Activated naive CD8-positive, alpha-beta T cell treated with anti-CD3 and anti-CD28 coated beads for 36 hours (primary cell): ENCODE data around the gene FADS1. TPM values are rescaled to one million over a fixed set of nuclear protein-coding genes. Genes with fewer than 3 reads are reported as not detected.

Source experiments
- DNase-seq: peaks from one replicate; pipeline ENCODE4 v3.0.0; 2021
- H3K27ac Mint-ChIP-seq: one replicate; pipeline ENCODE4 v1.8.0; 2022; ENCODE audit warnings: mild to moderate bottlenecking, moderate library complexity, mixed read lengths
- H3K27me3 Mint-ChIP-seq: one replicate; pipeline ENCODE4 v1.8.0; 2022; ENCODE audit warnings: mild to moderate bottlenecking, mixed read lengths
- H3K36me3 Mint-ChIP-seq: one replicate; pipeline ENCODE4 v1.8.0; 2021; ENCODE audit warnings: mild to moderate bottlenecking, mixed read lengths
- H3K4me1 Mint-ChIP-seq: one replicate; pipeline ENCODE4 v1.8.0; 2021; ENCODE audit warnings: mixed read lengths
- H3K4me3 Mint-ChIP-seq: one replicate; pipeline ENCODE4 v1.8.0; 2022; ENCODE audit warnings: mild to moderate bottlenecking, moderate library complexity, mixed read lengths
- H3K9me3 Mint-ChIP-seq: one replicate; pipeline ENCODE4 v1.8.0; 2022; ENCODE audit warnings: mixed read lengths
- total RNA-seq, 2 experiments: library from RNA; stranded (reverse); gene quantifications; one replicate each; pipeline ENCODE4 v1.2.3, GENCODE V29; 2021

Gene FADS1
- total RNA-seq, 2 experiments from 2014 or later, result 18.1 to 18.2 TPM

DNA sequence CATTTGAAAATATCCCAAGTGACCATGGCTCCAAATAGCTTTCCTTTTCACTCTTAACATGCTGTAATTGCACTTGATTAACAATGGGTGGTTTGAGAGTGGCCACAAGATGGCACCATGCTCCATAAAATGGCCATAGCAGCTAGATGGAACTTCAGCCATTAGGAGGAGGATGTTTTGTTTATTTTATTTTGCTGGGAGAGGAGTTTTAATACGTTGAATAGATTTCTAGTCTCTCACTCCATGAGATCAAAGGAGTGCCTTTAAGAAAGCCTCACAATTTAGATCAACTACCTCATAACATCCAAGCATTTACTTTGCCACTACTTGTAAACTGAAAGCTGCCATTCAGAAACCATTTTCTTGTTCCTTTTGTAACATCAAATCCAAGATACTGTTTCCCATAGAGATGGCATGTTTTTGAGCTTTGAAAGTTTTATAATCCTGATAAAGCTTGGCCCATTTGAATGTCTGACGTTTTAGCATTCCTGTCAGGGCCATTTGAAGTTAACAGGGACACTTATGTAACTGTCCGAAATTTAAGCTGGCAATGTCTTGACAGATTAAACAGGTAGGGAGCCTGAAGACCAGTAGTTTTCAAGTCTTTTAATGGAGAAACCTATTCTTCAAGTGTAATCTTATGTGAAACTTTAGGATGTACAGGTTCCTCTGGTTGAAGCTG lies 19.4 kb downstream of the FADS1 start:
- Mint-ChIP-seq H3K27ac (peak overlapping the region; percentile 1), H3K36me3 (peaks cover 54% of the 10 kb centered on the region), H3K4me3 (no peak overlapping the region)

DNA sequence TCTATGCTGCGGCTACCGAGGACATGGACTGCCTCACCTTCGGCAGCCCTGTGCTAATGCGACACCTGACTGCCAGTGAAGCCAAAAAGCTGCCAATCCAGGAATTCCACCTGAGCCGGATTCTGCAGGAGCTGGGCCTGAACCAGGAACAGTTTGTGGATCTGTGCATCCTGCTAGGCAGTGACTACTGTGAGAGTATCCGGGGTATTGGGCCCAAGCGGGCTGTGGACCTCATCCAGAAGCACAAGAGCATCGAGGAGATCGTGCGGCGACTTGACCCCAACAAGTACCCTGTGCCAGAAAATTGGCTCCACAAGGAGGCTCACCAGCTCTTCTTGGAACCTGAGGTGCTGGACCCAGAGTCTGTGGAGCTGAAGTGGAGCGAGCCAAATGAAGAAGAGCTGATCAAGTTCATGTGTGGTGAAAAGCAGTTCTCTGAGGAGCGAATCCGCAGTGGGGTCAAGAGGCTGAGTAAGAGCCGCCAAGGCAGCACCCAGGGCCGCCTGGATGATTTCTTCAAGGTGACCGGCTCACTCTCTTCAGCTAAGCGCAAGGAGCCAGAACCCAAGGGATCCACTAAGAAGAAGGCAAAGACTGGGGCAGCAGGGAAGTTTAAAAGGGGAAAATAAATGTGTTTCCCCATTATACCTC lies 20.8 kb downstream of the FADS1 start:
- Mint-ChIP-seq H3K36me3 (peaks cover 57% of the 10 kb centered on the region), H3K27ac (no peak overlapping the region), H3K4me3 (no peak overlapping the region), H3K4me1 (peaks cover 37% of the 10 kb centered on the region), H3K9me3 (no peaks in the 10 kb centered on the region), H3K27me3 (no peaks in the 10 kb centered on the region)
- no peak for DNase-seq

More for the DNA sequence above, 19.4 kb downstream of the FADS1 start:
- peak; percentile 47 for DNase-seq
- Mint-ChIP-seq H3K9me3 (no peaks in the 10 kb centered on the region), H3K27me3 (no peaks in the 10 kb centered on the region), H3K4me1 (peaks cover 32% of the 10 kb centered on the region)

DNA sequence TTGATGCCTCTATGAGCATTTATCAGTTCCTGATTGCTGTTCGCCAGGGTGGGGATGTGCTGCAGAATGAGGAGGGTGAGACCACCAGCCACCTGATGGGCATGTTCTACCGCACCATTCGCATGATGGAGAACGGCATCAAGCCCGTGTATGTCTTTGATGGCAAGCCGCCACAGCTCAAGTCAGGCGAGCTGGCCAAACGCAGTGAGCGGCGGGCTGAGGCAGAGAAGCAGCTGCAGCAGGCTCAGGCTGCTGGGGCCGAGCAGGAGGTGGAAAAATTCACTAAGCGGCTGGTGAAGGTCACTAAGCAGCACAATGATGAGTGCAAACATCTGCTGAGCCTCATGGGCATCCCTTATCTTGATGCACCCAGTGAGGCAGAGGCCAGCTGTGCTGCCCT lies 21.3 kb downstream of the FADS1 start:
- no peaks in the 10 kb centered on the region for H3K27me3 Mint-ChIP-seq
- H3K27ac Mint-ChIP-seq, result no peak overlapping the region
- peaks cover 55% of the 10 kb centered on the region for H3K36me3 Mint-ChIP-seq
- H3K4me3 Mint-ChIP-seq, result peak overlapping the region; percentile 9
- peaks cover 36% of the 10 kb centered on the region for H3K4me1 Mint-ChIP-seq
- no peaks in the 10 kb centered on the region for H3K9me3 Mint-ChIP-seq
- no peak for DNase-seq

DNA sequence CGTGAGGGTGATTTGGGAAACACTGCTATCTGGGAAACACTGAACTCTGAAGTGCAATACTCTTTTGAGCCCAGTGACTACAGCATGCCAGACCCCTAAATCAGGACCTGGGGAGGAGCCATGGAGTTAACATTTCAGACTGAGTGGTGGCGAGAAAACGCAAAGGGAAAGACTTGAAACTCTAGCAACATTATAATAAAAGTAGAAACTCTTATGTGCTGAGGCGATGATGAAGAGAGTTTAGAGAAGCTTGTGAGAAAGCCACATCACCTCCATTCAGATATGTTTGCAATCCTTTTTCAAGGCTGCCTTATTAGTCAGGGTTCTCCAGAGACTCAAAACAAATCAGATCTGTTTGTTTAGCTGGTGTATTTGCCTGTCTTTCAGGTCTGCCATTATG lies 22.2 kb downstream of the FADS1 start:
- H3K9me3 Mint-ChIP-seq, result no peaks in the 10 kb centered on the region
- no peak for DNase-seq
- H3K36me3 Mint-ChIP-seq, result peaks cover 52% of the 10 kb centered on the region
- H3K4me1 Mint-ChIP-seq, result peaks cover 36% of the 10 kb centered on the region
- H3K4me3 Mint-ChIP-seq, result peak overlapping the region; percentile 15
- no peaks in the 10 kb centered on the region for H3K27me3 Mint-ChIP-seq
- H3K27ac Mint-ChIP-seq, result no peak overlapping the region

DNA sequence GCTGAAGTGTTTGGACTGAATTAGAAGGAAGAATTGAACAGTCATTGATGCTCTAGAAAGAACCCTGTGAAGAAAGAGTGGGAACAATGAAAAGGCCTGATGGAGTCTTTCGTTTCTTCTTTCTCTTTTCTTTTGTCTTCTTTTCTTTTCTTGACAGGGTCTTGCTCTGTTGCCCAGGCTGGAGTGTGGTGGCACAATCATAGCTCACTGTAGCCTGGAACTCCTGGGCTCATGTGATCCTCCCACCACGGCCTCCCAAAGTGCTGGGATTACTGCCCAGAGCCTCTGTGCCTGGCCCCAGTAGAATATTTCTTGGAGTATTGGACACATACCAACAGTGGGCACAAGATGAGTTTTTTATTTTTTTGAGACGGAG lies 23.0 kb downstream of the FADS1 start:
- peaks cover 49% of the 10 kb centered on the region for H3K36me3 Mint-ChIP-seq
- H3K27me3 Mint-ChIP-seq, result no peaks in the 10 kb centered on the region
- H3K4me1 Mint-ChIP-seq, result peaks cover 40% of the 10 kb centered on the region
- H3K9me3 Mint-ChIP-seq, result no peaks in the 10 kb centered on the region
- peak overlapping the region; percentile 86 for H3K4me3 Mint-ChIP-seq
- no peak for DNase-seq
- H3K27ac Mint-ChIP-seq, result peak overlapping the region; percentile 77

DNA sequence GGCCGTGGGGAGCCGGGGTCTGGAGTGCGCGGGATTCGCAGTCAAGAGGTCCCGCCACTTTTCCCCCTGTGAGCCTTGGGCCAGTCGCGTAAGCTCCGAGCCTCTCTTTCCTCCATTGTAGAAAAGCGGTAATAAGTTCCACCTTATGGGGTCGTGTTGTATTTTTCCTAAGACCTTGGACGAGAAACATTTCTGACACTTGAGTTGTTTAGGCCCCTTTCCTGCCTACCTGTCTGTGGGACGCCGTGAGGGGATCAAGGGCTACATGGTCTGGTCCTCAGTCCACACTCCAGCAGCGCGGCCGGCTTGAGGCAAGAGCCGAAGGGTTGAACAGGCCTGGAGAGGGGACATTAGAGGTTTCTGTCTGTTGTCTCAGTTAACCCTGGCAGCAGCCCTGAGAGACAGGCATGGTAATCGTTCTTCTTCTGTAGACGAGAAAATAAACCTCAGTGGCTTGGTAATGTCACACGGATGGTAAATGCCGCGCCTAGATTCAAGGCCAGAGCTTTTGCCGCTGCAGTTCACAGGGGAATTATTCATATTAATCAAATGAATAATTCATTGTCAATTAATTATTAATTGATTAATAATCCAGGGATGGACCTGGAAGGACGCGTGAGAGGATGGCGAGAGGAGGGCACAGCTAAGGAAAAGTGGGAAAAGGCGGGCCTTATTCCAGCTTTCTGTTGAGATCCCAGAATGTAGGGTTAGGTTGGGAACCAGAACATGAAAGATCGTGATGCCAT lies 23.5 kb downstream of the FADS1 start:
- Mint-ChIP-seq H3K36me3 (peaks cover 50% of the 10 kb centered on the region), H3K4me1 (peaks cover 43% of the 10 kb centered on the region), H3K27ac (peak overlapping the region; percentile 100), H3K27me3 (no peaks in the 10 kb centered on the region), H3K9me3 (no peaks in the 10 kb centered on the region), H3K4me3 (peak overlapping the region; percentile 86)
- DNase-seq, result no peak

DNA sequence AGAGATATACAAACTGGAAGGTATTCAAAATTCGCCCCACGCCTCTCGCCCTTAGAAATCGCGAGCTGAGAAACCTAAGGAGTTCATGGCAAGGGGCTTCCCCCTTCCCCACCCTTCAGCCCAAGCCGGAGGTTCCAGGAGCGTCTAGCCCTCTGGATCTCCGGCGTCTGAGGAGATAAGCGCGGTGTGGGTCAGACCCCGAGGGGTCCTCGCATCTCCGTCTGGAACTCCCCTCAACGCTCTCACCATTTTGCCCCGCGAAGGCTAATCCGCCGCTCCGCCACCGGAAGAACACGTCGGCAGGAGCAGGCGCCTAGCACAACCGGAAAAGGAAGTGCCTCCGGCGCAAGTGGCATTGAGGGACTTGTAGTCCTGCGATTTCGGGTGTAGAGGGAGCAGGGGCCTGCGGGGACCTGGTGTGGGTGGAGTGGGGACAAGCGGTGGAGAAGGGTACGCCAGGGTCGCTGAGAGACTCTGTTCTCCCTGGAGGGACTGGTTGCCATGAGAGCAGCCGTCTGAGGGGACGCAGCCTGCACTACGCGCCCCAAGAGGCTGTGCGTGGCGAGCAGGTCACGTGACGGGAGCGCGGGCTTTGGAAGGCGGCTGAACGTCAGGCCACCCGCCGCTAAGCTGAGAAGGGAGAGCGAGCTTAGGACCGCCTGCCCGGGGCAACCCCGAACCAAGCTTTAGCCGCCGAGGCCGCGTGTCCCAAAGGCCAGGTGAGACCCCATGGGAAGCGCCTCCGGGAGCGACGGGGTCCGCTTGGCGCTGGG lies 24.3 kb downstream of the FADS1 start, which contains the start of the genes FEN1 and TMEM258:
Gene FEN1 (plus strand): TSS at position 602 of the 773 bp plus-strand sequence. CDS start 2,451 bp downstream, outside the sequence.
Gene TMEM258 (minus strand): TSS at position 290 of the 773 bp plus-strand sequence. CDS start 41 bp downstream, at position 249.
- Mint-ChIP-seq H3K4me1 (peaks cover 41% of the 10 kb centered on the region), H3K4me3 (peak within 1 kb of the TSS; percentile 86), H3K36me3 (peaks cover 45% of the 10 kb centered on the region), H3K27me3 (no peaks in the 10 kb centered on the region), H3K27ac (peak within 1 kb of the TSS; percentile 100), H3K9me3 (no peaks in the 10 kb centered on the region)
- peak; percentile 90 for DNase-seq

DNA sequence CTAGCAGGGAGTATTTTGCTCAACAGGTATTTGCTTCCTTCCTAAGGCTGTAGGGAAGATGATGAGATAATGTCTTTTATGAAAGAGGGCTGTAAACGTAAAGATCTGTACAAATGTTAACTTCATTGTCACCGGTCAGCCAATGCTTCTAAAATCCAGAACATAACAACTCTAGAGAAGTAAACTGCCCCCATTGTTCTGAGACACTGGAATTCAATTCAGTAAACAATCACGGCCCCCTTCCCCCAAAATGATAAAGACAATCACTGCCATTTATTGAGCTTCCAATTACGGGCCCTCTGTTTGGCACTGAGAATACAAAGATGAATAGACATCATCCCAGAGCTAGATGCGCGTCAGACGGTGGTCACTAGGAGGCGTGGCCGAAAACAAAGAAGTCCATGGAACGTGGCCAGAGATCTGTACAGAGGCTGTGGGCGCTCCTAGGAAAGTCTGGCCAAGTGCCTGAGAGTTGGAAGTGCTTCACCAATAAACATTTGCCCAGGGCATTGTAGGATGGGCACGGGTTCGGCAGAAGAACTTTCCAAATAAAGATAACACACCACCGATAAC lies 25.0 kb downstream of the FADS1 start:
- DNase-seq, result peak; percentile 51
- Mint-ChIP-seq H3K4me3 (peak overlapping the region; percentile 86), H3K36me3 (peaks cover 39% of the 10 kb centered on the region)

DNA sequence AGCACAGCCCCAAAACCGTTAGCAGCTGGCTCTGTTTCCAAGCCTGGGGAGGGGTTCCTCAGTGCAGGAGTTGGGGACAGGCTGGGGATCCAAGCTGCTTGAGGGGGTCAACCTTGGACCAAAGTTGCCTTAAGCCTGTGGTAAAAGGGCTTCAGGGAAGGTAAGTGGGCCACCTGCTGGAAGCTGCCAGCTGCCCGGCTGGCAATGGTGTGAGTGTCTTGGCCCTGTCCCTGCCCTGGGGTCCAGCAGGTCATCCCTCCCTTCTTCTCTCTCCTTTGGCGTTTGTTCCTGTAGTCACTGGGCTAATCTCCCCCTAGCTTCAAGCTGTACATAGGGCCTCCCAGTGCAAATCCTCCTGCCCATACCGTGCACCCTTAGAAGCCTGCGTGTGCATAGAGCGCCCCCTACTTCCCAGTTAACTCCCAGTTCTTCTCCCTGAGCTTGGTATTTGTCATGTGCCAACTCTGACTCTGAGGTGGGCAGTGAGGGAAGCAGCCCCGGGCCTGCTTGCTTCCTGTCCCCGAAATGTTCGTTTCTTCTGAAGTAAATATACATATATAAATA lies 28.8 kb downstream of the FADS1 start:
- H3K27me3 Mint-ChIP-seq, result no peaks in the 10 kb centered on the region
- H3K27ac Mint-ChIP-seq, result no peak overlapping the region
- H3K4me3 Mint-ChIP-seq, result no peak overlapping the region
- H3K4me1 Mint-ChIP-seq, result peaks cover 14% of the 10 kb centered on the region
- no peak for DNase-seq
- peaks cover 15% of the 10 kb centered on the region for H3K36me3 Mint-ChIP-seq
- no peaks in the 10 kb centered on the region for H3K9me3 Mint-ChIP-seq

More for the DNA sequence above, 25.0 kb downstream of the FADS1 start:
- H3K27ac Mint-ChIP-seq, result peak overlapping the region; percentile 100
- peaks cover 36% of the 10 kb centered on the region for H3K4me1 Mint-ChIP-seq
- no peaks in the 10 kb centered on the region for H3K9me3 Mint-ChIP-seq
- no peaks in the 10 kb centered on the region for H3K27me3 Mint-ChIP-seq

DNA sequence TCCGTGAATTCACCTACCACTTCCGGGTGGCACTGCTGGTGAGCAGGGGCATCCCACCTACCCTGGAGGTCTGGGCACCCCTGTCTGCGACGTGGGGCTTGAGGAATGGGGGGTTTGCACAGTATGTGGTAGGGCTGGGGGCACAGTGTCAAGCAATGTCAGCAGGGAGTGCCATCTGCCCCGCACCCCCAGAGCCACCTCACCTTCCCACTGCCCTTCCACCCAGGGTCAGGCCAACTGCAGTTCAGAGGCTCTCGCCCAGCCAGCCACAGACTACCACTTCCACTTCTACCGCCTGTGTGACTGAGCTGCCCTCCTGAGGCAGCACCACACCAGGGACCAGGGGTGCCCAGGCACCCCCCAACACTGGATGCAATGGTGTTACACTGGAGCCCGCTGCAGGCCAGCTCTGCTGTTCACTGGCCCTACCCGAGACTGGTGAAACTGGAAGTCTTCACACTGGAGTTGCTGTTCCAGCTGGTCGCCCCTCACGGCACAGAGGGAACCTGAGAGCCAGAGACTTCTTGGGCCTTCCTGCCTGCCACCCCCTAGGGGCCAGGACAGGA lies 30.9 kb downstream of the FADS1 start:
- peaks cover 14% of the 10 kb centered on the region for H3K4me1 Mint-ChIP-seq
- no peaks in the 10 kb centered on the region for H3K27me3 Mint-ChIP-seq
- no peak overlapping the region for H3K4me3 Mint-ChIP-seq
- peaks cover 8% of the 10 kb centered on the region for H3K36me3 Mint-ChIP-seq
- DNase-seq, result no peak
- H3K27ac Mint-ChIP-seq, result no peak overlapping the region
- no peaks in the 10 kb centered on the region for H3K9me3 Mint-ChIP-seq

DNA sequence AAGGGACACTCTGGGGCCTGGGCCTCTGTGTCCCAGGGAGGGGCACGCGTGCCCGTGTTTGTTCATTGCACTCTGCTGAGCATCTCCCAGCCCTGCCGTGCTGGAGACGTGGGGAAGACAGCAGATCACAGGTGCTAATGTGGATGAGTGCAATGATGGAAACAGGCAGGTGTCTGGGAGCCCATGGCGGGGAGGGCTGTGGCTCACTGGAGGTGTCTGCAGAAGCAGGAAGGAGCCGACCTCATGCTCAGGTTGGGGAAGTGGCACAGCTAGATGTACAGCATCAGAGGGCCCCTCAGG lies 32.3 kb downstream of the FADS1 start:
- H3K4me1 Mint-ChIP-seq, result peaks cover 11% of the 10 kb centered on the region
- no peak for DNase-seq
- peaks cover 5% of the 10 kb centered on the region for H3K36me3 Mint-ChIP-seq
- no peak overlapping the region for H3K4me3 Mint-ChIP-seq
- H3K27ac Mint-ChIP-seq, result no peak overlapping the region
- H3K9me3 Mint-ChIP-seq, result no peaks in the 10 kb centered on the region
- no peaks in the 10 kb centered on the region for H3K27me3 Mint-ChIP-seq

DNA sequence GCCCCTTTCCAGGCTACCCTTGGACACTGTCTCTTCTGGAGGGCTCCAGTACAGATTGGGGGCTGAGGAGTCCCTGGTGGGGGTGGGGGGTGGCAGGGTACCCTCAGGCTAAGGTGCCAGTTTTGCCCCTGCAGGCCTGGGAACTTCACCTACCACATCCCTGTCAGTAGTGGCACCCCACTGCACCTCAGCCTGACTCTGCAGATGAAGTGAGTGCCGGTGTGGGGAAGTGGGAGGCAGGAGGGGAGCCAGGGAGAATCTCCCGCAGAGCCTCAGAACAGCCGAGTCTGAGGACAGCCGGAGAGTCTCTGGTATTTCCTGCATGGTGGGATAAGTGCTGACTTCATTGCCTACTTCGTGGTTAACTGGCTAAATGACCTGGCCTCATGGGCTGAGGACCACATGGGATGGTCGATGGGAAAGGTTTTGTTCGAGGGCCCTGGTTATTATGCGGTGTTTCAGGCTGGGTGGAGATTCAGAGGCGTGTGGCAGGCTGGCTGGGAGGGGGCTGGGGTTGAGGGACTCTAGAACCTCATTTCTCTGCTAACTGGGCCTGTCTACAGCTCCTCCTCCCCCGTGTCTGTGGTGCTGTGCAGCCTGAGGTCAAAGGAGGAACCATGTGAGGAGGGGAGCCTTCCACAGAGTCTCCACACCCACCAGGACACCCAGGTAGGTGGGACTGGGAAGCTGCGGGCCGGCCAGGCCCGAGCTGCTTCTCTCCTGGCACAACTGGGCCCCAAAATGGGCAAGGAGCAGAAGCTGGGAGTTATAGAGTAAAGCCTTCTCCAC lies 32.9 kb downstream of the FADS1 start:
- Mint-ChIP-seq H3K36me3 (peaks cover 3% of the 10 kb centered on the region), H3K4me3 (no peak overlapping the region), H3K4me1 (peaks cover 8% of the 10 kb centered on the region), H3K27ac (no peak overlapping the region), H3K27me3 (no peaks in the 10 kb centered on the region), H3K9me3 (no peaks in the 10 kb centered on the region)
- no peak for DNase-seq

DNA sequence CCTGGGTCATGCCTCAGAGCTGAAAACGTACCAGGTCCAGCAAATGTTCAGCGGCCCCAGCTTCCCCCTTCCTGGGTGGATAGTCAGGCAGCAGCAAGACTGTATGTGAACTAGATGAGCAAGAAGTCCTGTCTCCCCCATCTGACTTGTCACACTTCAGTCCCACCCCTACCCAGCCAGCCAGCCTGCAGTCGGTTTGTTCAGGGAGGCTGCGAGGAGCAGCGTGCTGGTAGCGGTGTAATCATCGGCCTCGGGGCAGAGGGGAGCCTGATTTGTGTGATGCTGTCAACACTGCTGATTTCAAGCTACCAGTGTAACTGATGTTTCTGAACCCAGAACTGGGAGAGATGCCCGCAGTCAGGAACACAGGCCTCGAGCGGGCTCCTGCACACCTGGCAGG lies 34.0 kb downstream of the FADS1 start:
- peaks cover 7% of the 10 kb centered on the region for H3K27me3 Mint-ChIP-seq

More for the DNA sequence above, 34.0 kb downstream of the FADS1 start:
- Mint-ChIP-seq H3K4me1 (peaks cover 8% of the 10 kb centered on the region), H3K36me3 (no peaks in the 10 kb centered on the region), H3K4me3 (no peak overlapping the region), H3K9me3 (no peaks in the 10 kb centered on the region), H3K27ac (no peak overlapping the region)
- DNase-seq, result no peak
